Measurements from ENCODE around the gene AKAP9. TPM values are rescaled to one million over a fixed set of nuclear protein-coding genes. Genes with fewer than 3 reads are reported as not detected.

The AKAP9 gene
- total RNA-seq, 1 donor, result 49.2 TPM

DNA sequence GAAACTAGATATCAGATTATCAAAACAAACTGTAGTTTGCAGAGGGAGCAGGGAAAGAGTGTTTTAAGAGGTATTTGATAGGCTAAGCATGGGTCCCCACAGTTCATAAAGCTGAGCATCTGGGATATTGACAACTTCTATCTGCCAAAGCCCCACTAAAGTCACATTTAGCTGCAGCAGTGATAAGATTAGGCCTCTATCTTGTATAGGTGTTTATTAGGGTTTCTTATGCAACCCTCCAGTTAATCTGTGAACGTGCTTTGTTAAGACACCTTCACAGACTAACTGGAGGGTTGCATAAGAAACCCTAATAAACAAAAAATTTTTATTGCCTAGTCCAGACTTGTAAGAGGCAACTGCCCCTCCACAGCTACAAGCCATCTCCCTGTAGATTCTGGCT is 115.6 kb downstream of the AKAP9 start:
- peak; percentile 85 for DNase-seq (ENCODE audit: low read depth)
- TF ChIP-seq, protein P1, sequence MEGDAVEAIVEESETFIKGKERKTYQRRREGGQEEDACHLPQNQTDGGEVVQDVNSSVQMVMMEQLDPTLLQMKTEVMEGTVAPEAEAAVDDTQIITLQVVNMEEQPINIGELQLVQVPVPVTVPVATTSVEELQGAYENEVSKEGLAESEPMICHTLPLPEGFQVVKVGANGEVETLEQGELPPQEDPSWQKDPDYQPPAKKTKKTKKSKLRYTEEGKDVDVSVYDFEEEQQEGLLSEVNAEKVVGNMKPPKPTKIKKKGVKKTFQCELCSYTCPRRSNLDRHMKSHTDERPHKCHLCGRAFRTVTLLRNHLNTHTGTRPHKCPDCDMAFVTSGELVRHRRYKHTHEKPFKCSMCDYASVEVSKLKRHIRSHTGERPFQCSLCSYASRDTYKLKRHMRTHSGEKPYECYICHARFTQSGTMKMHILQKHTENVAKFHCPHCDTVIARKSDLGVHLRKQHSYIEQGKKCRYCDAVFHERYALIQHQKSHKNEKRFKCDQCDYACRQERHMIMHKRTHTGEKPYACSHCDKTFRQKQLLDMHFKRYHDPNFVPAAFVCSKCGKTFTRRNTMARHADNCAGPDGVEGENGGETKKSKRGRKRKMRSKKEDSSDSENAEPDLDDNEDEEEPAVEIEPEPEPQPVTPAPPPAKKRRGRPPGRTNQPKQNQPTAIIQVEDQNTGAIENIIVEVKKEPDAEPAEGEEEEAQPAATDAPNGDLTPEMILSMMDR (IDR thresholded peaks at IDR 0.05; ENCODE audit: insufficient read depth, low read depth, low read length), result no peak
- no peak overlapping the region for H3K4me3 ChIP-seq (ENCODE audit: low read depth, low read length)

DNA sequence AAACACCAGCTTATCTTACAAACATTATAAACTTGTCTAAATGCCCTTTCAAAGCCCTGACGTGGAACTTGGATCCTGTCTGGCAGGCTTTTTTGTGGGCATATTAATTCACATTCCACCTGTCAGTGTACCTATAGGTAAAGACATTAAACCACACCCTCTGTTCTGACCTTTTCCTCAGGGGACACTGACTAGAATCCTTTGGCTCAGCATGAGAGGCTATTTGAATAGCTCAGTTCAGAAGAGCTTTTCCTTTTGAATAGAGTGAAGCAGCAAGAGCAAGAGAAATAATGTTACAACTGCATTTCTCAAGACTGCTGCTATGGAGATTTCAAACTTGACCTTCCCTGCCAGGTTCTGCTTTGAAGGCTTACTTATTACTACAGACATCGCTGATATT is 116.7 kb downstream of the AKAP9 start:
- no peak for DNase-seq (ENCODE audit: low read depth)
- TF ChIP-seq, protein P1 (IDR thresholded peaks at IDR 0.05; ENCODE audit: insufficient read depth, low read depth, low read length), result no peak
- no peak overlapping the region for H3K4me3 ChIP-seq (ENCODE audit: low read depth, low read length)

DNA sequence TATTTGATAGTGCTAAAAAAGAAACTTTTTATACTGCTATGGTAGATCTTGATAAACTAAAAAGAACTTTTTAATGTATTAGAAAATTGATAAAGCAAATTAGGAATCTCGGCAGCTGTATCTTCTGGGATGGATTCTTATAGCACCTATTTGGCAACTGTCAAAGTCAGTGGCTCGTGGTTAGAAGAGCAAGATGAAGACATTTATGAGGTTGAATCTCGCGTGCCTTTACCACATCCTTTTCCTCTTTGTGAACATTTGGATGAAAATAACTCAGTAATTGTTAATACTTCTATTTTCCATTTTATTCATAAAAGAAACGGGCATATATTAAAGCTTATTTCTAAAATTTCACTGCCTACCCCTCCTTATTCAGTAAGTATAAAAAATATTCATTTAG is 117.4 kb downstream of the AKAP9 start:
- no peak overlapping the region for H3K4me3 ChIP-seq (ENCODE audit: low read depth, low read length)
- DNase-seq (ENCODE audit: low read depth), result no peak
- TF ChIP-seq, protein P1 (IDR thresholded peaks at IDR 0.05; ENCODE audit: insufficient read depth, low read depth, low read length), result no peak

DNA sequence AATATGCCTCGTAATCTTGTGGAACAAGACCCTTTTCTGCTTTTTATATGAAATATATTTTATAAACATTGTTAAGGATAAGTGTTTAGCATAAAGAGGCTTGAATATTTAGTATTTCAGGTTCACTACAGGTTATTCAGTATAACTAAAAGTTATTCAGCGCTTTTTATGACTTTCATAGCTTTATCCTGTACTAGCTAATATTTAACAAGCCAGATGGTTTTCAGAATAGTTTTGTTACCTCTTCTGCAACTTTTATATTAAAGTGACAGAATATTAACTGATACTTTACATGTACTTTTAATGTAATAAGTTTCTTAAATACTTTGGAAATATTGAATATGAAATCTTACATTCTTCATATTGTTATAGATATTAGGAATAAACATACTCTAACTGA is 118.2 kb downstream of the AKAP9 start:
- no peak overlapping the region for H3K4me3 ChIP-seq (ENCODE audit: low read depth, low read length)
- TF ChIP-seq, protein P1 (IDR thresholded peaks at IDR 0.05; ENCODE audit: insufficient read depth, low read depth, low read length), result no peak
- no peak for DNase-seq (ENCODE audit: low read depth)

DNA sequence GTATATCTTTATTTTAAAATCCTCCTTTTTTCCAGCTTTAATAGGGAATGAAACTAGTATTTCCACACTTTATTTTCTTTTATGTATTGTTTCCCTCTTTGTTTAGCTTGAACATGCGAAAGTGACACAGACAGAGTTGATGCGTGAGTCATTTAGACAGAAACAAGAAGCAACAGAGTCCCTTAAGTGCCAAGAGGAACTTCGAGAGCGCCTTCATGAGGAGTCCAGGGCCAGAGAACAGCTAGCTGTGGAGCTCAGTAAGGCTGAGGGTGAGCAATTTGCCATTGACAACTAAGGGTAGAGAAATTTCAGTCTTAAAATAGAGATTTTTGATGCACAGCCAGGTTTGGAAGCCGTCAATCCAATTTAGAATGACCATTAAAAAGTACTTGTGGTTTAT is 120.5 kb downstream of the AKAP9 start:
- no peak overlapping the region for H3K4me3 ChIP-seq (ENCODE audit: low read depth, low read length)
- no peak for DNase-seq (ENCODE audit: low read depth)

DNA sequence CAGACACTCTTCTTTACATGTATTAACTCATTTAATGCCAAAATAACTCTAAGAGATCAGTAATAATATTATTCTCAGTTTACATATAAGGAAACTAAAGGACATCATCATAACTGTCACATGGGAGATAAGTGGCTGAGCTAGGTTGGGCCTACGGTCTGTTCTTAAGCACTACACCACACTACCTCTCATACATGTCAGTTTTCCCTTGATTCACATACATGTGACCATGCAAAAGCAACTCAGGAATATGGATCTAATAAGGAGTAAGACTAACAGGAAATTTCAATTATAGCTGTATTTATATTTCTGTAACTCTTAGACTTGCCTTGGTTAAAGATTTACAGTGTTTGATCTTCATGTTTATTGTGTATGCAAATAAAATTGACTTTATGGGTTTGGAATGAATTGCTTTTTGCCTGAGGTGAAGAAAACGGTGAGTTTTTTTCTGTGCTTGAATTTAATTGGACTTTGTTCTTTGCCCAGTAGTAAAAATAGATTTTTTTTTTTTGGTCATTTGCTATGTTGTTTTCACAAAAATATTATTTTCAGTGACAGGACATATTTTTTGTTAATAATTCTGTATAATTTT is 123.9 kb downstream of the AKAP9 start:
- TF ChIP-seq, protein P1 (IDR thresholded peaks at IDR 0.05; ENCODE audit: insufficient read depth, low read depth, low read length), result no peak
- no peak overlapping the region for H3K4me3 ChIP-seq (ENCODE audit: low read depth, low read length)
- DNase-seq (ENCODE audit: low read depth), result no peak

More for the DNA sequence above, 120.5 kb downstream of the AKAP9 start:
- TF ChIP-seq, protein P1 (IDR thresholded peaks at IDR 0.05; ENCODE audit: insufficient read depth, low read depth, low read length), result no peak

DNA sequence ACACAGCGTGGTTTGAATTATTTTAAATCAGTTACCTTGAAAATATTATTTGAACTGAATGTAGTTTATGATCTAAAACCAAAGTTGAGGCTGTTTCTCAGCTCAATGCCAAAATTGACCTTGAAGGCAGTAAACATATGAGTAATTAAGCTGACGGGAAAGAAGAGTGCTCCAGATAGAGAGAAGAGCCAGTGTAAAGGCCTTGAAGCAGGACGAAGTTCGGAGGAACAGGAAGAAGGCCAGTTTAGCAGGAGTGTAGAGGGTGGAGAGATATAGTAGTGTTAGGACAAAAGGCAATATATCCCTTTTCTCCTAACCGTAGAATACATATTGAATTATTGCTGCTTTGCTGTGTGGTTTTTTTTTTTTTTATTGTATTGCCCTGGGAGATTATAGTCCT is 130.4 kb downstream of the AKAP9 start:
- TF ChIP-seq, protein P1 (IDR thresholded peaks at IDR 0.05; ENCODE audit: insufficient read depth, low read depth, low read length), result no peak
- no peak overlapping the region for H3K4me3 ChIP-seq (ENCODE audit: low read depth, low read length)
- peak; percentile 3 for DNase-seq (ENCODE audit: low read depth)
